K562 (cell line): Measurements from ENCODE around the gene GAPDHS. TPM values are rescaled to one million over a fixed set of nuclear protein-coding genes. Genes with fewer than 3 reads are reported as not detected.

Source experiments
- BDP1 ChIP-seq: IDR thresholded peaks from 3 replicates; pipeline ENCODE4 v1.6.1; 2011; ENCODE audit not compliant: insufficient read length, insufficient read depth
- ILF3 ChIP-seq: fragments of 450-650 bp; IDR thresholded peaks from 2 replicates; pipeline ENCODE4 v1.6.1; 2018; ENCODE audit warnings: antibody characterized with exemption, mild to moderate bottlenecking, moderate library complexity, borderline replicate concordance
- MECOM ChIP-seq: fragments of 250-450 bp; sonication (Bioruptor Pico); IDR thresholded peaks from 2 replicates; pipeline ENCODE4 v1.8.0; 2022; ENCODE audit warnings: inconsistent platforms
- POLR2AphosphoS2 ChIP-seq: IDR thresholded peaks from 2 replicates; pipeline ENCODE4 v1.6.1; 2012; ENCODE audit warnings: low read length, improper control_type of control experiment
- RFX1 ChIP-seq: fragments of 450-650 bp; IDR thresholded peaks from 2 replicates; pipeline ENCODE4 v1.6.1; 2016; ENCODE audit warnings: mild to moderate bottlenecking, moderate library complexity
- SIN3A ChIP-seq, 2 experiments: fragments of 150-350 bp in 1 of 2; IDR thresholded peaks; 2 replicates each; pipeline ENCODE4 v1.6.1; 2011 to 2016; ENCODE audit warnings: borderline replicate concordance in 2 of 2, low read depth in 2 of 2, low read length in 2 of 2, mild to moderate bottlenecking in 2 of 2, moderate library complexity in 2 of 2; ENCODE audit not compliant: control insufficient read depth in 1 of 2
- SMARCC2 ChIP-seq: fragments of 450-650 bp; IDR thresholded peaks from 2 replicates; pipeline ENCODE4 v1.6.1; 2017; ENCODE audit warnings: antibody characterized with exemption, moderate library complexity, mild to moderate bottlenecking, low read depth
- SRSF9 ChIP-seq: fragments of 200-400 bp; formaldehyde crosslinking; IDR thresholded peaks from 2 replicates; pipeline ENCODE4 v1.6.1; 2017; ENCODE audit warnings: low read depth, low read length, borderline replicate concordance
- TEAD2 ChIP-seq: fragments of 450-650 bp; IDR thresholded peaks from 2 replicates; pipeline ENCODE4 v1.6.1; 2016; ENCODE audit warnings: missing genetic modification characterization, control low read depth, missing compliant biosample characterization
- ZNF121 ChIP-seq: sonication (generic); formaldehyde crosslinking; conservative IDR thresholded peaks from 2 replicates; pipeline ENCODE4 v1.8.0; 2022; ENCODE audit warnings: missing genetic modification reagents
- ZNF165 ChIP-seq: fragments of 250-450 bp; sonication (Bioruptor Pico); IDR thresholded peaks from 2 replicates; pipeline ENCODE4 v1.4.0; 2020; ENCODE audit warnings: borderline replicate concordance
- polyA plus RNA-seq, 8 experiments: library from polyadenylated mRNA; depleted of rRNA in 4 of 8; stranded (reverse) in 5 of 8; unstranded in 3 of 8; fragments of >200 nt; fragmentation: Nextera tagmentation in 2 of 8; fragmentation: Illumina TruSeq in 1 of 8; extraction: Ambion mirVana in 2 of 8; extraction: Trizol in 1 of 8; gene quantifications; 2 replicates each; pipeline versions ENCODE4 v1.2.1 to v1.2.3, GENCODE V29; 2011 to 2014; ENCODE audit warnings: inconsistent platforms in 1 of 8, missing spikeins in 1 of 8
- total RNA-seq, 7 experiments: library from RNA; depleted of rRNA in 6 of 7; stranded (reverse); fragments of >200 nt in 6 of 7; fragmentation: Illumina TruSeq in 2 of 7; extraction: Trizol in 2 of 7; gene quantifications; 2 replicates each; pipeline versions ENCODE4 v1.2.1 to v1.2.3, GENCODE V29; 2011 to 2021; ENCODE audit warnings: low replicate concordance in 1 of 7
- TF ChIP-seq, protein P1 (sequence below): fragments of 250-450 bp; sonication (Bioruptor Pico); IDR thresholded peaks from 2 replicates; pipeline ENCODE4 v1.5.0; 2021; ENCODE audit warnings: mild to moderate bottlenecking, borderline replicate concordance

GAPDHS gene
- total and polyA plus RNA-seq, 9 of the 15 experiments (the other 6 are each of a cell fraction or from before 2014, with no cell fraction given): 0.08 to 0.12 TPM; not detected in 7

DNA sequence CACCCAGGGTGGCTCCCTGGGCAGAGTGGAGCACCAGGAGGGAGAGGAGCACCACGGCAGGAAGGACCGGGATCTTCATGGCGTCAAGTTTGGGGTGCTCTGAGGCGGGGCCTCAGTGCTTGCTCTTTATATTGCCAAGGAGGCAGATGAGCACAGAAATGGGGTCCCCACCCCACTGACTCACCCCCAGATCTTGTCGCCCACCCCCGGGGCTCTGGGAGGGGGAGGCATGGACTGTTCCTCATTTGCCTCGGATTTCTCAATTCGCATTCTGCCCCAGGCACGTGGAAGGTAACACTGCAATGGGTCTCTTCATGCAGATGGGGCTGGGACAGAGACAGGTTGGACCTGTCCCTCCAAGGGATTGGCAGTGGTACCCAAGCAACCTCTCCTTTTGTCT lies 42.9 kb upstream of the GAPDHS start, which contains the start of gene KRTDAP (continued):
- TF ChIP-seq, protein P1, sequence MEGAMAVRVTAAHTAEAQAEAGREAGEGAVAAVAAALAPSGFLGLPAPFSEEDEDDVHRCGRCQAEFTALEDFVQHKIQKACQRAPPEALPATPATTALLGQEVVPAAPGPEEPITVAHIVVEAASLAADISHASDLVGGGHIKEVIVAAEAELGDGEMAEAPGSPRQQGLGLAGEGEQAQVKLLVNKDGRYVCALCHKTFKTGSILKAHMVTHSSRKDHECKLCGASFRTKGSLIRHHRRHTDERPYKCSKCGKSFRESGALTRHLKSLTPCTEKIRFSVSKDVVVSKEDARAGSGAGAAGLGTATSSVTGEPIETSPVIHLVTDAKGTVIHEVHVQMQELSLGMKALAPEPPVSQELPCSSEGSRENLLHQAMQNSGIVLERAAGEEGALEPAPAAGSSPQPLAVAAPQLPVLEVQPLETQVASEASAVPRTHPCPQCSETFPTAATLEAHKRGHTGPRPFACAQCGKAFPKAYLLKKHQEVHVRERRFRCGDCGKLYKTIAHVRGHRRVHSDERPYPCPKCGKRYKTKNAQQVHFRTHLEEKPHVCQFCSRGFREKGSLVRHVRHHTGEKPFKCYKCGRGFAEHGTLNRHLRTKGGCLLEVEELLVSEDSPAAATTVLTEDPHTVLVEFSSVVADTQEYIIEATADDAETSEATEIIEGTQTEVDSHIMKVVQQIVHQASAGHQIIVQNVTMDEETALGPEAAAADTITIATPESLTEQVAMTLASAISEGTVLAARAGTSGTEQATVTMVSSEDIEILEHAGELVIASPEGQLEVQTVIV (CRISPR knock-in tag): no peak
- TF ChIP-seq BDP1 (no peak), POLR2AphosphoS2 (no peak), MECOM (CRISPR knock-in tag) (no peak), RFX1 (no peak), SIN3A (IDR thresholded peaks at IDR 0.05; ENCODE audit: borderline replicate concordance in 2 of 2, control insufficient read depth in 1 of 2, low read depth in 2 of 2, low read length in 2 of 2) (no peak), TEAD2 (tag) (no peak), ZNF121 (CRISPR knock-in tag) (no peak), ILF3 (no peak), SRSF9 (no peak), SMARCC2 (no peak), ZNF165 (CRISPR knock-in tag) (no peak)
